CD1c-positive myeloid dendritic cell (primary cell): ENCODE data around the gene ARAP1.

Source experiments
- DNase-seq: peaks from one replicate; pipeline ENCODE4 v3.0.0-alpha.2; 2016; ENCODE audit errors: extremely low spot score

Gene ARAP1

DNA sequence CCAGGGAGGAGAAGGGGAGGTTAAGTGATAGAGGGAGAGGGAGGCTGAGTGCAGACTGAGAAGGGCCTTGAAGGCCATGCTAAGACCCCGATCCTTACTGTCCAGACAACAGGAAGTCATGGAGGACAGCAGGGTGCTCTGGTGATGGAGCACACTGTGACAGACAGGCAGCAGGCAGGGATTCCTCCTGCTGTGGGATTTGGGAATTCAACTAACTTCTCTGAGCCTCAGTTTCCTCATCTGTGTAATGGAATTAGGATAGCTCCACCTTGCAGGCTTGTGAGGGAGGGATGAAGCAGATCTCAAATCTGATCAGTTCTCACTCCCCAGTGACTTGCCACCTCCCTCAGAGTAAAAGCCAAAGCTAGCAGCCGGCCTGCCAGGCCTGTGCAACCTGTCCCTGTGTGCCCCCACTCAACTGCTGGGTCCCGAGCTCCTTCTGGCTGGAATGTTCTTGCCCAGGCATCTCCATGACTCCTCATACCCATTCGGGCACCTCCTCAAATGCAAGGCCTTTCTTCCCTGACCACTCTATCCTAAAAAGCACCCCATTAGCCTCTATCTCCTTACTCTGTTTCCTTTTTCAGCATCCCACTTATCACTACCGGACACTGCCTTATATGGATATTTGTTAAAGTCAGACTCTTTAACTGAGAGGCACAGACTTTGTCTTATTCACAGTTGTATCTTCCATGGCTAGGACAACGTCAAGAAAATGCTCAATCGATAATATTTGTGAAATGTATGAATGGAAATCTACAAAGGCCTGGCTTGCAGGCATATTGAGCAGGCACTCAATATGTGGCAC is 9.5 kb downstream of the ARAP1 start:
- no peak for DNase-seq

DNA sequence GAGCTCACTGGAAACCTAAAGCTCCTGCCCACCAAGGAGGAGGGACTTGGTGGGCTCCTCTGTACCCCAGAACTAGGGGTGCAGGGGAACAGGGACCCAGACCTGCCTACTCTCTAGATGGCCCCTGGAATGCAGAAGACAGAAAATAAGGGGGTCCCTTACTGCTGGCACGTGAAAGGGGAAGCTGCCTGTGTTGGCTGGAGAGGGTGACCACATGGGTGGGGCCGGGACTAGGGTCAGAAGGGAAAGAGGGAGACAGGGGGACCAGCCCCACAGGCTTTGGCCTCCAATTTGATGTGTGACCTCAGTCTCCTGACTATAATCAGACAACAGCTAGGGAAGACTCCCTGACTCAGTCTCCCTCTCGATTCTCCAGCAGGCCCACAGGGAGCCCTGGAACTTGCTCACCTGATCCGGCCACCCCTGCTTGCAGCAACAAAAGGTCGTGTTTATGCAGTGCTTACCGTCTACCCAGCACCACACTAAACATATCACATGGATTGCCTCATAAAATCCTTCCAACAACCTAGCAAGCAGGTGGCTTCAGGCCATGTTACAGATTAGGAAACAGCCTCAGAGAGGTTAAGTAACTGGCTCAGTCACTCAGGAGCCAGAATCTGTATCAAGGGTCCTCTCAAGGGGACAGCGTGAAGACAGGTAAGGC is 10.2 kb downstream of the ARAP1 start:
- DNase-seq = no peak

DNA sequence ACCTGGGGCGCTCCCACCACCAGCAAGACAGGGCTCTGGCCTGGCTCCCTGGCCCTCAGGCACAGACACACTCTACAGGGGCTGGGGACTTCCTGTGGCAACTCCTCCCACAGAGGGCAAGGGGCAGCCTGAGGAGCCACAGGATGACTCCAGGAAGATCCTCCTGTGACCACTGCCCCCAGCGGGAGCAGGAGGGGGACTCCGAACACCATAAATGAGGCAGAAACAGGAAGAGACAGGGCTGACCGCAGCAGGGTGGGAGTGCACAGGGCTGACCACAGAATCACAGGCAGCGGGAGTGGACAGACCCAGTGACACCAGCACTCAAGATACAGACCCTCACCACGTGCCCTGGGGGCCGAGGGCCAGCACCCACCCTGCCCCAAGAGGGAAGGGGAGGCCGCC is 10.8 kb downstream of the ARAP1 start:
- DNase-seq = peak; percentile 90

DNA sequence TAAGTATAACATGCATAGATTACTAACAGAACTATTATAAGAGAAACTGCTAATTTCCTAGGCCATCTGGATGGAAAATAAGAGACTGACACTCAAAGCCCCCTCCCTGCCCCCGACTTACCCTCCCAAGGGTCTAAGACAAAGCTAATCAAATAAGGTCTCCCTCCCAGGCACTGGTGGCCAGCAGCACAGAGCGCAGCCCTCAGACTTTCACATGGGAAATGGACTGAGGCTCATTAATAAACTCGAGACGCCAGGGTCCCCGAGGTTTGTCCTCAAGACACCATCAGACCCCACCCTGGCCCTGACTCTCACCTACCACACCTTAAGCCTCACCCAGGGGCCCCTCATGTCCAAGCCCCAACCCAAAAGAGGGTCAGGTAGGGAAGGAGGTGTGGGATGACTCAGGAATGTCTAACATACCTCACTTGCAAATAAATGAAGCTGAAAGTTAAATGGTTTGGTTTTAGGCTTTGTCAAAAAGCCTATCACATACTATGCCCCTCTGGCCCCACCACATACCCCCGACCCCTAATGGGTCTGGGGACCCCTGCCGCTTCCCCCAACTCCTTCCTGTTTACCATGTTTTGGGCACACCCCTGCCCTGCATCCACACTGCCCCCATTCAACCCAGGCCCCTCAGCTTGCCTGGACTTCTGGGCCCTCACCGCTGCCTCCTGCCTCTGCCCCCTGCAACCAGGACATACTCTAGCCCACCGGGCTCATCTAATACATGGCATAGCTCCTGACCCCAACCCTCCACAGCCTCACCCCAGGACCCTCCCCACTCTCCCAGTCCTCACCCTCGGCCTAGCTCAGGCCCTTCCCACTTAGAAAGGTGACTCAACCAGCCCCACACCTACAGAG is 11.4 kb downstream of the ARAP1 start:
- no peak for DNase-seq

GRCh38 chr11:72740060-72740424 is 12.2 kb downstream of the ARAP1 start:
- no peak for DNase-seq

DNA sequence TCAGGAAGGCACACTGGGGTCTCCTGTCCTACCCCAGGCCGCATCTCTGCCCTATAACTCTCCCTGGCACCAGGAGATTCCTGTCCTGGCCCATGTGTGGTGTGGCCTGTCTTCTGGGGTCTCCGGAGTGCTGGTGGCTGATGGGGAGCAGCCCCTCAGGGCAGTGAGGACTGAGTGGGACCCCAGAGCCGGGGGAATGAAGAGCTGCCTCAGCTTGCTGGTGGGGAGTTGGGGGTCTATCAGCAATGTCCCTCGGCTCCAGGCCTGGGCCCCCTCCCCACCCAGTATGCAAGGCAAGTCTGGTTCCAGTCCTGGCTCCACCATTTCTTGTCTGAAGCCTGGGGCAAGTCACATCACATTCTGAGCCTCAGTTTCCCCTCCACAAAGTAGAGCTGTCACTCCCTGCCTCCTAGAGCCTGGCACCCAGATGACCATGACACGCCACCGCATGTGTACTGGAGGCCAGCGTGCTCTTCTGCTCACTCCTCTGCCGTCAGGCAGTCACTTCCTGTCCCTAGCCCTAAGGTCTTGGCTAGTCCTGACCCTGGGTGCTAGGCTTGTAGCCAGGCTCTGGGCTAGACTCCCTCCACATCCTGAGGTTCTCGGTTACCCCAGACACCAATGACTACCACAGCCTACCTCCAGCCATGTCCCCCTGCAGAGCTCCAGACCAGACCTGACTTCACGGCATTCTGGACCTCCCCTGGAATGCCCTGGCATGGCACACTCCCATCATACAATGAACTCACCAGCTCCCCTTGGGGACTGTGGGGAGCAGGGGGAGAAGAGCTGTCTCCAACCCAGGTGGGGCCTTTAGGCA is 12.8 kb downstream of the ARAP1 start:
- DNase-seq = peak; percentile 65

DNA sequence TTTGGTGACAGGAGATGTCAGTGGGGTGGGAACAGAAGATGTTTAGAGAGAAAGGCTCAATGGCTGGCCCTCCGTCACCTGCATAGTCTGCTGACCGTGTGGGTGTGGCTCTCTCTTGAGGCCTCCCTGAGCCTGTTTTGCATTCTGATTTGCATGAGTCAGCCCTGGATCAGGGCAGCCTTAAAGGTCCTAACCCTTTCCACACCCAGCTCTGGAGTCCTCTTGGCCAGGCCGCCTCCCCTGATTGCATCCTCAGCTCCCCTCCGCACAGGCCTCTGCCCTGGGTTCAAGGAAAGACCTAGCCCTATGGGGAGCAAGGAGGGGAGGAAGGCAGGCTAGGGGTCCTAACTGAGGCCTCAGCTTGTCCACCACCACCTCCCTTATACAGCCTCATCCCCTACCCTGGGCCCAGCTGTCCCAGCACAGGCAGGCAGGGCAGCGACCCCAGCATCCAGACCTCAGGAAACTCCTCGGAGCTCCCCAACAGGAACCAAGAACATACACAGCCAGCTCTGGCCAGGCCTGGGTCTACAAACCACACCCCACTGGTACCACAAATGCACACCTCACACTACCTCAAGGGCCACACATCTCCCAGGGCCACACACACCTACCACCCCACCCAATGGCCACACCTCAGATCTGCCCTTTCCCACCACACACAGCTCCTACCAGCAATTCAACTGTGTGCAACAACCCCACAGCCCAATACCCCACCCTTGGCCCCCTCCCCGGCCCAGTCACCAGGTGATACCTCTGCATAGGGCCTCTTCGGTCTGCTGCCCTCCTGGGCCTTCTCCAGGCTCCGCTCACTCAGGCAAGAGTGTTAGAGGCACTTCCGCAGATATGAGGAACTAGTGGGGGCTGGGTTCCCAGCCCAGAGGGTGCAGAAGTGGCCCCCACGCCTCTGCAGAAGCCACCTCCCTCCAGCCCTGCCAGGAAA is 13.7 kb downstream of the ARAP1 start:
- DNase-seq = peak; percentile 88

GRCh38 chr11:72737336-72737735 is 14.9 kb downstream of the ARAP1 start:
- DNase-seq = peak; percentile 57

DNA sequence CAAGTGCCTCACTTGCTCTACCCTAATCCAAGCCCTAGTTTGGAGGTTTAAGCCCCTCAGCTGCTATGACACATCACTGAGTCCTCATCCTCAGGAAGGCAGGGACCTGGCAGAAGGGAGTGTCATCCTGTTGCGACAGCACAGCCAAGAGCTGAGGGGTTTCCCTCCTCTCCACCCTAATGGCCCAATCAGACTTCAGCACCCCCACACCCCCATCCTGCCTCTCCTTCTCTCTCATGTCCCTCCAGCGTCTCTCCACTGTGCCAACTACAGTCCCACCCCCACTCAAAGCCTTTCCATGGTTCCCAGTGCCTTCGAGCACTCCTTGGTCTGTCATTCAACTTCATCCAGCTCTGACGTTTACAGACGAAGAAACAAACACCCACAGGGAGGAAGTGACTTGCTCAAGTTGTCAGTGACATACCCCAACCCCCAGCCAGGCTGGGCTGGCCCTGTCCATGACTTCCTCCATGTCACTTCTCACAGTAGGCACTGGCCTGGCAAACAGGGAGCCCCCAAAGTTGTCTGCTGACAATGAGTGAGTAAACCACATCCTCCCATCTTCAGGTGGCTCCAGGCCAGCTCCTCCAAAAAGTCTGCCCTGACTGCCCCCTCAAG is 15.6 kb downstream of the ARAP1 start:
- peak; percentile 94 for DNase-seq

DNA sequence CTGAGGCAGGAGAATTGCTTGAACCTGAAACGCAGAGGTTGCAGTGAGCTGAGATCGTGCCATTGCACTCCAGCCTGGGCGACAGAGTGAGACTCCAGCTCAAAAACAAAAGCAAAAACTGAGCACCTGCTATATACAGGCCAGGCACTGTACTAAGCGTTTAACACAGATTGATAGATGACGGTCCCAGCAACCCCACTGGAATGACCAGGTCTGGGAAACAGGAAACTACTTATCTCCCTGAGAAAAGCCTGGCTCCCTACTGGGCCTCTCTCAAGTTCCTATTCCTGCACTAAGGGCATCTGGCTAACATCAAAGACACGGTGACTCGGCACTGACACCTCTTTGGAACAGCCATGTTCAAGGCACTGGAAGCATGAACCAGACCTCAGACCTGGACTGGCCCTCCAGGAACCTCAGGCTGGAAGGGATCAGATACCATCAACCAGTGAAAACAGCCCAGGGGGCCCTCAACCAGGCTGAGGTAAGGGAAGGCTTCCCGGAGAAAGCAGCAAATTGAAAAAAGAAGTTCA is 16.6 kb downstream of the ARAP1 start:
- peak; percentile 70 for DNase-seq

DNA sequence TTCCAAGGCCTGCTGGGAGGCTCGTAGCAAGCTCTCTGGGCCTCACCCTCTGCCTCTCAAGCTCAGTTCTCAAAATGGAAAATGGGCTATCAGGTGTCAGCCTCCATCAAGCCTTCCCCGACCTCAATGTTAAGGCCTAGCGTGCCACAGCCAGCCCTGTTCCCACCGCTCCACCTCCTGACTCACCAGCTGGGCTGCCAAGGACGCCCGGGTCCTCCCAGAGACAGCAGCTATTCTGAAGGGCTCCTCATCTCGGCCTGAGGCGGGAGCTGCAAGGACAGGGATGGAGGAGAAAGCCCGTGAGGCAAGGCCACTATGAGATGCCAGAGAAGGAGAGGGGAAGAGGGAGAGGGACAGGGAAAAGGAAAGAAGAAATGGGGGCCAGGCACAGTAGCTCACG is 19.9 kb downstream of the ARAP1 start:
- no peak for DNase-seq

GRCh38 chr11:72730737-72731136 is 21.5 kb downstream of the ARAP1 start:
- DNase-seq = no peak

DNA sequence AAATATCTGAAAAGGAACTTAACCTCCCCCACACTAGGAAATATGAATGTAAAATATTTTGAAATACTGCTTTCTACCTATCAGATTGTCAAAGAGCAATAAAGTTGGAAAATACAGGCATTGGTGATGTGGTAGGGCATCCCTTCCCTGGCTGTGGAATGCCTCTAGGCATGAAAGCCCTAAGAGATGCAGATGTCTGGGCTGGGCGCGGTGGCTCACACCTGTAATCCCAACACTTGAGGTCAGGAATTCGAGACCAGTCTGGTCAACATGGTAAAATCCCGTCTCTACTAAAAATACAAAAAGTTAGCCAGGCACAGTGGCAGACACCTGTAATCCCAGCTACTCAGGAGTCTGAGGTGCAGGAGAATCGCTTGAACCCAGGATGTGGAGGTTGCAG is 22.0 kb downstream of the ARAP1 start:
- no peak for DNase-seq

DNA sequence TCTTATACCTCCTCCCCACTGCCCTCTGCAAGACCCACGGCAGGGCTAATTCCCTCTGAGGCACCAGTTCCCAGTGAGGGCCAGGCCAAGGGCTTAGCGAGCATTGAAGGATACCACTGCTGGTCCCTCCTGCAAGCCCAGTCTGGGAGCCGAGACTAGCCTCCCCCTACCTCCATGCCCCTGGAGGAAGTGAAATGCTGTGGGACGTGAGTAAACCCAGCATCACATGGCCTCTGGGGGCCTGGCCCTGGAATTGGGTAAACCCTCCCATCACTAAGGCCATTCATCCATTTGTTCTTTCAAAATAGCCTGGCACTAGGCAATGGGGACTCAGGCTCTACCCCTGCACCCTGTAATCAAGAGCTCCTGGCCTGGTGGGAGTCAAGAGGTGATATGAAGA is 24.7 kb downstream of the ARAP1 start:
- DNase-seq = peak; percentile 74

GRCh38 chr11:72726266-72727220 is 25.7 kb downstream of the ARAP1 start:
- no peak for DNase-seq

- no peak for DNase-seq
These were observed 26.5 kb downstream of the ARAP1 start for GRCh38 chr11:72725724-72726028.

GRCh38 chr11:72724851-72725723 is 27.1 kb downstream of the ARAP1 start:
- peak; percentile 84 for DNase-seq

DNA sequence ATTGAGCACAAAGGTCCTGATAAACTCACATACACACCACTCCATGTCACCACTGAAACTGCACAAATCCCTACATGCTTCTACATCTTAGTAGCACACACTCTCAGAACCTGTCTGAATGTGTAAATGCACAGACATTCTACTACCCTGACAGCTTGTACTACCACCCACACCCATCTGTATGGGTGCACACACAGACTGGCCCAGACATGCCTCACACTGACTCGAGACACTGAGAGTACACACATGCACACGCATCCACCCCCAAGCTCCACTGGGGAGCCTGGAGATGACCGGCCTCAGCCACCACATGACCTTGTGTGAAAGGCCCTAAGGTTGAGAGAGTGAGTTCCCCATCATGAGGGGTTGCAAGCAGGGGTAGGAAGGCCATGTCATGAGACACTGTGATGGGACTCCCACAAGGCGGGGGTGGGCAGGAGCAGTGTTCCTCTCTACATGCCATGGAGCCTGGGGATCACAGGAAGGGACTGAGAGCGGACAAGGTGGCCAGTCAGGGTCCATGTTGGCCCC is 28.1 kb downstream of the ARAP1 start:
- DNase-seq = peak; percentile 59
